Pancreas (tissue), 10 donors: Measurements from ENCODE around the gene UPK3B. TPM values are rescaled to one million over a fixed set of nuclear protein-coding genes. Genes with fewer than 3 reads are reported as not detected.
"Not testable (repeated sequence)": the region's sequence is repeated elsewhere in the genome, so short reads cannot be mapped to it uniquely, and the experiment has no call there.

ENCODE experiments used
- ATAC-seq, 4 donors: fragments of 200-7000 bp; cut with Tn5 transposase; one replicate each; pipeline versions ENCODE4 v1.8.0 to v1.9.1; 2020; ENCODE audit warnings: mild to moderate bottlenecking in 4 of 4, moderate library complexity in 4 of 4
- DNase-seq, 6 donors: peaks; one replicate each; pipeline ENCODE4 v3.0.0-alpha.2; 2020
- FAIRE-seq: peaks from 2 replicates; lab custom pipeline; 2012; peaks lifted over from hg19 to GRCh38; lab: Jason Lieb, UNC
- H3K27ac ChIP-seq, 4 donors: fragments of 200-600 bp; sonication (generic); 1 replicate in 3 of 4; 2 replicates in 1 of 4; pipeline versions ENCODE4 v1.5.0 to v1.8.0; 2020
- H3K27me3 ChIP-seq, 4 donors: fragments of 200-600 bp; one replicate each; pipeline ENCODE4 v1.8.0; 2021
- H3K36me3 ChIP-seq, 3 donors: fragments of 200-600 bp; sonication (generic) in 1 of 3; one replicate each; pipeline versions ENCODE4 v1.5.0 to v1.8.0; 2020 to 2021
- H3K4me1 ChIP-seq, 3 donors: fragments of 200-600 bp; one replicate each; pipeline ENCODE4 v1.8.0; 2021
- H3K4me3 ChIP-seq, 4 donors: fragments of 200-600 bp; sonication (generic) in 2 of 4; one replicate each; pipeline versions ENCODE4 v1.5.0 to v1.8.0; 2020 to 2021
- H3K9me3 ChIP-seq, 4 donors: fragments of 200-600 bp; one replicate each; pipeline ENCODE4 v1.8.0; 2021
- CTCF ChIP-seq, 4 donors: fragments of 200-600 bp; sonication (generic) in 3 of 4; IDR thresholded peaks; one replicate each; pipeline versions ENCODE4 v1.5.0 to v1.8.0; 2021; ENCODE audit warnings: antibody characterized with exemption in 4 of 4
- WGBS, 2 donors: extraction: QIAGEN DNeasy Blood & Tissue Kit; methylation state at CpG; one replicate each; pipeline ENCODE4 v1.1.7; 2013; 5-methylcytosine and 5-hydroxymethylcytosine counted together
- intact Hi-C, 3 donors: fragments of 100-400 bp; cut with DNase I; formaldehyde crosslinking; loops; one replicate each; pipeline versions ENCODE4 v1.11.1 to v1.14.2; 2022
- polyA plus RNA-seq, 2 donors: library from polyadenylated mRNA; stranded (reverse); fragments of 200-250 nt; gene quantifications; one replicate each; pipeline ENCODE4 v1.2.3, GENCODE V29; 2013
- total RNA-seq, 6 donors: library from RNA; stranded (reverse); fragmentation: NEBNext Ultra II Directional in 4 of 6; extraction: Animal tissue kit (Norgen Biotek cat#: 25700) in 4 of 6; gene quantifications; one replicate each; pipeline versions ENCODE4 v1.2.1 to v1.2.4, GENCODE V29; 2021 to 2023
- donor health status: healthy with polysubstance abuse.
- donor health status: DM: no; HTN: no; CAD: no; lungs with moderate emphysema.
- donor health status: DM: no; HTN: no; CAD: no.
- donor health status: control.
- donor health status: control.
- donor health status: Bipolar disorder and iron deficiency.
- donor health status: DM: yes; HTN: yes; CAD: no.
- donor health status: DM: no; HTN: no; CAD: no.
- donor health status: DM: no; HTN: no; CAD: no.
- donor health status: DM: yes; HTN: yes; CAD: no.

UPK3B gene
- total and polyA plus RNA-seq, 8 donors, result 0.41 to 3.2 (median 1.0) TPM

DNA sequence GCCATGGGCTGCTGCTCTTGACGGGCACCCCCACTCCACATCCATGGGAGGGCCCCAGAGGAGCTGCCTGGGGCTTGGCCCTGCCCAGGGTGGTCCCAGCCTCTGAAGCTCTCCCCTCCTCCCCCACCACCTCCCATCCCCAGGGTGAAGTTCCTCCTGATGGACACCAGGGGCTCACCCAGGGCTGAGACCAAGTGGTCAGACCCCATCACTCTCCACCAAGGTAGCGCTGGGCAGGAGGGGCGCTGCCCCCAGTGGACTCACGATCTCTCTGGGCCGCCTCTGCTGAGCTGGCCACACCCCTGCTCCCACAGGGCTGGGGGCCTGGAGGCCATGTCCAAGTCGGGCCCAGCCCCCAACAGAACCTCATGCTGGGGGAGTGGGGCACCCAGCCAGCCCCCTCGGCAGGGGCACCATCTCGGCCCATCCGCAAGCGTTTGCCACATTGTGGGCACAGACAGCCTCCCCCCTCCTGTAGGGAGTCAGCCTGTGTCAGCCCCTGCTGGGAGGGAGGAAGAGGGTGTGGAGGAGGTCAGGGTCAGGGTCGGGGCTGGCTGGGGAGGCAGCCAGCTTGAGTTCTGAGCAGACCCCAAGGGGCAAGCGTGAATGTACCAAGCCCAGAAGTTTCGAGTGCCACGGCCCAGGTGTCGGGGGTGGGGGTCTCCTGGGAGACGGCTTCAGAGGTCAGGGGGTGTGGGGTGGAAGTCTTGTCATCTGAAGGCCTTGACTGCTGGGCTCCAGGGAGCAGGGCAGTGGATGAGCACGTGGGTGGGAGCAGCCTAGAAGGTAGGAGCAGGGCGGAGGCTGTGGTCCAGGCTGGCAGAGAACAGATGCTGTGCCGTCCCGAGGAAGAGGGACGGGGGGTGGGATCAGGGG, 2.8 kb downstream of the UPK3B start:
- Histone ChIP-seq H3K4me3 (no peak overlapping the region), H3K4me1 (no peaks in the 10 kb centered on the region), H3K27me3 (no peaks in the 10 kb centered on the region), H3K9me3 (no peaks in the 10 kb centered on the region), H3K36me3 (no peaks in the 10 kb centered on the region), H3K27ac (no peak overlapping the region)
- no peak for TF ChIP-seq CTCF (IDR thresholded peaks at IDR 0.05)
- ATAC-seq, result peak in 1 of 4 donors; percentile 12
- no peak for FAIRE-seq
- intact Hi-C loops, result no loop called here
- DNase-seq, result peak in 2 of 6 donors; percentile 13 to 69
- WGBS, 2 donors, result 63 to 67% methylated on average over 18 to 21 of the region's 21 CpGs

GRCh38 chr7:76513817-76514799, 3.8 kb downstream of the UPK3B start:
- H3K4me1 ChIP-seq, result no peaks in the 10 kb centered on the region
- no peaks in the 10 kb centered on the region for H3K36me3 ChIP-seq
- no peak for ATAC-seq
- H3K4me3 ChIP-seq, result no peak overlapping the region
- DNase-seq, result peak in 1 of 6 donors; percentile 37
- no peak overlapping the region for H3K27ac ChIP-seq
- H3K9me3 ChIP-seq, result no peaks in the 10 kb centered on the region
- WGBS, 2 donors, result 86 to 89% methylated on average over 29 of the region's 29 CpGs
- intact Hi-C loops, result no loop called here
- no peaks in the 10 kb centered on the region for H3K27me3 ChIP-seq
- no peak for TF ChIP-seq CTCF (IDR thresholded peaks at IDR 0.05)
- FAIRE-seq, result no peak

GRCh38 chr7:76514926-76515771, 4.8 kb downstream of the UPK3B start:
- Histone ChIP-seq H3K27me3 (no peaks in the 10 kb centered on the region), H3K4me1 (no peaks in the 10 kb centered on the region), H3K4me3 (no peak overlapping the region), H3K9me3 (no peaks in the 10 kb centered on the region), H3K36me3 (no peaks in the 10 kb centered on the region), H3K27ac (no peak overlapping the region)
- WGBS, 2 donors, result 85 to 87% methylated on average over 9 to 16 of the region's 16 CpGs
- no peak for FAIRE-seq
- no peak for TF ChIP-seq CTCF (IDR thresholded peaks at IDR 0.05)
- DNase-seq, result peak in 1 of 6 donors; percentile 52
- intact Hi-C loops, result no loop called here
- no peak for ATAC-seq

GRCh38 chr7:76515999-76516443, 5.7 kb downstream of the UPK3B start:
- H3K36me3 ChIP-seq, result no peaks in the 10 kb centered on the region
- DNase-seq, result peak in 1 of 6 donors; percentile 81
- no peaks in the 10 kb centered on the region for H3K9me3 ChIP-seq
- intact Hi-C loops, result no loop called here
- H3K27ac ChIP-seq, result no peak overlapping the region
- TF ChIP-seq CTCF (IDR thresholded peaks at IDR 0.05), result peak in 2 of 4 donors; percentile 39 to 50
- H3K4me3 ChIP-seq, result no peak overlapping the region
- FAIRE-seq, result no peak
- peak in 2 of 4 donors; percentile 71 to 78 for ATAC-seq
- H3K4me1 ChIP-seq, result no peaks in the 10 kb centered on the region
- 9 to 10% methylated on average over 32 of the region's 32 CpGs for WGBS, 2 donors
- H3K27me3 ChIP-seq, result no peaks in the 10 kb centered on the region

GRCh38 chr7:76516932-76517331, 6.6 kb downstream of the UPK3B start:
- H3K27ac ChIP-seq, H3K9me3 ChIP-seq, H3K36me3 ChIP-seq, DNase-seq, H3K27me3 ChIP-seq, FAIRE-seq, H3K4me3 ChIP-seq, ATAC-seq, H3K4me1 ChIP-seq, intact Hi-C loops: not testable (repeated sequence)
- 83 to 85% methylated on average over 6 of the region's 6 CpGs for WGBS, 2 donors

DNA sequence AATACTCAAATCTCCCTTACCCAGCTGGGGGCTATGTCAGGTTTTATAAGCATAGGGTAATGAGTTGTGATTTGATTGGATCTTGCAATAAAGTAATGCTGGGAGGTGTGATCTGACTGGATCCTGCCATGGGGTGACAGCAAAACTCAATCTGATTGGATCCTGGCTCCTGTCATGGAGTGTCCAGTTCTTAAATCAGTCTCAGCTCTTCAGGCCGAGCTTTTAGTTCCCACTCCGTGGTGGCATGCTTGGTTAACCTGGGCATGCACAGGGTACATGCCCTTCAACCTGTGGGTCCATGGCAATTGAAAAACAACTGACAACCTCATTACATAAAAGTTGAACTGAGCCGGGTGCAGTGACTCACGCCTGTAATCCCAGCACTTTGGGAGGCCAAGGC, 15.8 kb downstream of the UPK3B start:
- H3K9me3 ChIP-seq, H3K27me3 ChIP-seq, ATAC-seq, intact Hi-C loops, H3K4me1 ChIP-seq, FAIRE-seq, H3K27ac ChIP-seq, DNase-seq, H3K4me3 ChIP-seq, H3K36me3 ChIP-seq: not testable (repeated sequence)
- WGBS, 2 donors, result 78 to 100% methylated on average over 2 of the region's 4 CpGs

DNA sequence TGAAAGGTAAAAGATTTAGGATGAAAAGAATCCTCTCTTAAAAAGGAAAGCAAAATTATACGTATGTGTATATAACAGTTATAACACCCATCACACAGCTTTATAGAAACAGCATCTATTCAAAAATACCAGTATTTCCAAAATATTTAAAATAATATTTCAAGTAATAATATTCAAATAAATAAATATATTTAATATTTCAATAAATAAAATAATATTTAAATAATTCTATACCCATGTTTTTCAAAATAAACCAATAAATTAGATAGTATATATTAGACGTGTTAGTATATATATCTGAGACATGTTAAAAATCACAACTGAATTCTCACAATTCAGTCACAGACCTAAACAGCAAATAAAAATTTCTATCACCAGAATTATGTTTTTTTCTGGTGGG, 21.3 kb downstream of the UPK3B start:
- H3K27me3 ChIP-seq, intact Hi-C loops, FAIRE-seq, H3K4me1 ChIP-seq, DNase-seq, H3K36me3 ChIP-seq, H3K27ac ChIP-seq, ATAC-seq, H3K9me3 ChIP-seq, H3K4me3 ChIP-seq: not testable (repeated sequence)
- 73 to 85% methylated on average over 2 of the region's 2 CpGs for WGBS, 2 donors
